Caco-2 (cell line): ENCODE results near the gene MET. TPM values are rescaled to one million over a fixed set of nuclear protein-coding genes. Genes with fewer than 3 reads are reported as not detected.

ENCODE experiments used
- BruUV-seq: library from RNA; stranded (reverse); fragments of 400-500 nt; replicated peaks from 2 replicates; lab custom pipeline; 2021; lab: Mats Ljungman, UMichigan
- CTCF ChIA-PET: fragments of 300-600 bp; sonication (Branson Sonifier 250); formaldehyde crosslinking; loops from one replicate; lab custom pipeline; 2022; ENCODE audit warnings: antibody characterized with exemption; lab: Charles Lee
- POLR2A ChIA-PET: fragments of 300-600 bp; sonication (Branson Sonifier 250); formaldehyde crosslinking; loops from one replicate; lab custom pipeline; 2022; ENCODE audit warnings: antibody characterized with exemption; lab: Charles Lee
- DNase-seq, 2 experiments: peaks; one replicate each; pipeline versions ENCODE4 v3.0.0 to v3.0.0-alpha.2; 2020 to 2022
- H3K27me3 ChIP-seq: replicated peaks from 2 replicates; pipeline ENCODE4 v1.6.0; 2011; ENCODE audit warnings: low read length; ENCODE audit not compliant: control insufficient read depth, insufficient read depth
- H3K36me3 ChIP-seq: 2 replicates; pipeline ENCODE4 v1.5.1; 2011; ENCODE audit warnings: low read length; ENCODE audit not compliant: control insufficient read depth, insufficient read depth
- H3K4me1 ChIP-seq: fragments of 250-450 bp; sonication (Bioruptor Pico); 2 replicates; pipeline ENCODE4 v1.5.1; 2020; ENCODE audit warnings: mild to moderate bottlenecking
- H3K4me3 ChIP-seq: 2 replicates; pipeline ENCODE4 v1.5.1; 2011; ENCODE audit warnings: low read depth, mild to moderate bottlenecking, control low read depth, low read length
- H3K9me3 ChIP-seq: fragments of 250-450 bp; sonication (Bioruptor Pico); 2 replicates; pipeline ENCODE4 v1.5.1; 2020; ENCODE audit warnings: mild to moderate bottlenecking, moderate library complexity
- H3K27ac Mint-ChIP-seq: one replicate; pipeline ENCODE4 v1.8.0; 2022; ENCODE audit warnings: mixed read lengths; ENCODE audit not compliant: unreplicated experiment
- H3K27me3 Mint-ChIP-seq: one replicate; pipeline ENCODE4 v1.8.0; 2022; ENCODE audit warnings: mixed read lengths; ENCODE audit not compliant: insufficient read depth, unreplicated experiment
- H3K36me3 Mint-ChIP-seq: one replicate; pipeline ENCODE4 v1.8.0; 2022; ENCODE audit warnings: mild to moderate bottlenecking, mixed read lengths; ENCODE audit not compliant: insufficient read depth, unreplicated experiment
- H3K4me1 Mint-ChIP-seq: one replicate; pipeline ENCODE4 v1.8.0; 2022; ENCODE audit warnings: low read depth, mixed read lengths; ENCODE audit not compliant: unreplicated experiment
- H3K4me3 Mint-ChIP-seq: one replicate; pipeline ENCODE4 v1.8.0; 2022; ENCODE audit warnings: mild to moderate bottlenecking, moderate library complexity, mixed read lengths; ENCODE audit not compliant: unreplicated experiment
- H3K9me3 Mint-ChIP-seq: one replicate; pipeline ENCODE4 v1.8.0; 2022; ENCODE audit warnings: mixed read lengths; ENCODE audit not compliant: unreplicated experiment
- intact Hi-C: fragments of 100-400 bp; cut with micrococcal nuclease; formaldehyde crosslinking; loops from one replicate; pipeline ENCODE4 v1.10.0; 2022; ENCODE audit not compliant: unreplicated experiment
- total RNA-seq: library from RNA; stranded (reverse); gene quantifications from 2 replicates; pipeline ENCODE4 v1.2.3, GENCODE V29; 2022
- TF ChIP-seq, protein P1 (sequence below), 2 experiments: fragments of 200-600 bp in 1 of 2; IDR thresholded peaks; 1 replicate in 1 of 2; 2 replicates in 1 of 2; pipeline versions ENCODE4 v1.5.1 to v1.8.0; 2011 to 2022; ENCODE audit warnings: antibody characterized with exemption in 1 of 2, control low read depth in 1 of 2, inconsistent platforms in 1 of 2, low read depth in 1 of 2, low read length in 1 of 2, mild to moderate bottlenecking in 1 of 2, moderate library complexity in 1 of 2; ENCODE audit not compliant: insufficient read depth in 1 of 2, severe bottlenecking in 1 of 2, unreplicated experiment in 1 of 2

The MET gene
- total RNA-seq, 1 experiment from 2014 or later, result 82.9 TPM

DNA sequence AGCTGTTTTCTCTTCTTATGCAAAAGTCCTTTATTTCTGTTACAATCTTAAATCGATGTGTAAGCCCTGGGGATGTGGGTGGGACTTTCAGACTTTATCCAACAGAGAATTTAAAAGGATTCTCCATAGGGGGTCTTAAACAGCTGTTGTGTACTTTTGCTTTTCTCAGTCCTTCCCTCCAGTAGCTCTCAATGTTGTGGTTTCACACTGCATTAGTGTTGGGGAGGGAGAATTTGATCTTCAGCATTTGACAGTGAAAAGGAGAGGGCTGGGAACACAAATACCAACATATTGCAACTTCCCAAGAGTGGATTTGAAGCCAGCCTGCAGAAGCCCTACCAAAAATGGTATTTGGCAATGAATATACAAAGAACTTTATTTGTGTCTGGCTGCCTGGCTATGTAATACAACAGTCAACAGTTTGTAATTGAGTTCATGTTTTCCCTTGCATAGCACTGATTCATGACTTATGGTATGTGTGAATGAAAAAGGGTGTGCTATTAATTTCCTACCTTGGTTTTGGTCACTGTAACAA lies 110.2 kb downstream of the MET start:
- CTCF ChIA-PET, result no interaction called here
- Mint-ChIP-seq H3K4me1 (peaks cover 26% of the 10 kb centered on the region), H3K36me3 (peaks cover 35% of the 10 kb centered on the region), H3K27ac (no peak overlapping the region), H3K27me3 (no peaks in the 10 kb centered on the region), H3K4me3 (no peak overlapping the region), H3K9me3 (no peaks in the 10 kb centered on the region)
- peaks cover 60% of the 10 kb centered on the region for H3K4me1 ChIP-seq
- no peak for DNase-seq
- no TSS peak for BruUV-seq
- no peaks in the 10 kb centered on the region for H3K9me3 ChIP-seq
- POLR2A ChIA-PET, result no interaction called here
- intact Hi-C loops, result no loop called here
- no peak overlapping the region for H3K4me3 ChIP-seq
- H3K27me3 ChIP-seq, result no peaks in the 10 kb centered on the region
- H3K36me3 ChIP-seq, result peaks cover 10% of the 10 kb centered on the region
- TF ChIP-seq, protein P1, sequence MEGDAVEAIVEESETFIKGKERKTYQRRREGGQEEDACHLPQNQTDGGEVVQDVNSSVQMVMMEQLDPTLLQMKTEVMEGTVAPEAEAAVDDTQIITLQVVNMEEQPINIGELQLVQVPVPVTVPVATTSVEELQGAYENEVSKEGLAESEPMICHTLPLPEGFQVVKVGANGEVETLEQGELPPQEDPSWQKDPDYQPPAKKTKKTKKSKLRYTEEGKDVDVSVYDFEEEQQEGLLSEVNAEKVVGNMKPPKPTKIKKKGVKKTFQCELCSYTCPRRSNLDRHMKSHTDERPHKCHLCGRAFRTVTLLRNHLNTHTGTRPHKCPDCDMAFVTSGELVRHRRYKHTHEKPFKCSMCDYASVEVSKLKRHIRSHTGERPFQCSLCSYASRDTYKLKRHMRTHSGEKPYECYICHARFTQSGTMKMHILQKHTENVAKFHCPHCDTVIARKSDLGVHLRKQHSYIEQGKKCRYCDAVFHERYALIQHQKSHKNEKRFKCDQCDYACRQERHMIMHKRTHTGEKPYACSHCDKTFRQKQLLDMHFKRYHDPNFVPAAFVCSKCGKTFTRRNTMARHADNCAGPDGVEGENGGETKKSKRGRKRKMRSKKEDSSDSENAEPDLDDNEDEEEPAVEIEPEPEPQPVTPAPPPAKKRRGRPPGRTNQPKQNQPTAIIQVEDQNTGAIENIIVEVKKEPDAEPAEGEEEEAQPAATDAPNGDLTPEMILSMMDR (IDR thresholded peaks at IDR 0.05; ENCODE audit: insufficient read depth in 1 of 2, low read depth in 1 of 2, low read length in 1 of 2, severe bottlenecking in 1 of 2, unreplicated experiment in 1 of 2), result no peak

- H3K4me1 ChIP-seq, result peaks cover 52% of the 10 kb centered on the region
These were observed 111.8 kb downstream of the MET start for GRCh38 chr7:116783666-116784318.

DNA sequence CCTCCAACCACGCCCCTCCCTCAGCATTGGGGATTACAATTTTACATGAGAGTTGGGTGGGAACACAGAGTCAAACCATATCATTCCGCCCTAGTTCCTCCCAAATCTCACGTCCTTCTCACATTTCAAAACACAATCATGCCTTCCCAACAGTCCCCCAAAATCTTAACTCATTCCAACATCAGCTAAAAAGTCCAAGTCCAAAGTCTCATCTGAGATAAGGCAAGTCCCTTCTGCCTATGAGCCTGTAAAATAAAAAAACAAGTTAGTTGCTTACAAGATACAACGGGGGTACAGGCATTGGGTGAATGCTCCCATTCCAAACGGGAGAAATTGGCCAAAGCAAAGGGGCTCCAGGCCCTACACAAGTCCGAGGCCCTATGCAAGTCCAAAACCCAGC lies 112.7 kb downstream of the MET start:
- no peak for DNase-seq
- ChIA-PET CTCF (no interaction called here), POLR2A (no interaction called here)
- no TSS peak for BruUV-seq
- Histone ChIP-seq H3K9me3 (no peaks in the 10 kb centered on the region), H3K27me3 (no peaks in the 10 kb centered on the region), H3K4me1 (peaks cover 48% of the 10 kb centered on the region), H3K36me3 (peaks cover 8% of the 10 kb centered on the region), H3K4me3 (no peak overlapping the region)
- Mint-ChIP-seq H3K4me1 (peaks cover 24% of the 10 kb centered on the region), H3K36me3 (peaks cover 25% of the 10 kb centered on the region), H3K27ac (no peak overlapping the region), H3K4me3 (no peak overlapping the region), H3K27me3 (no peaks in the 10 kb centered on the region), H3K9me3 (no peaks in the 10 kb centered on the region)
- TF ChIP-seq, protein P1 (IDR thresholded peaks at IDR 0.05; ENCODE audit: insufficient read depth in 1 of 2, low read depth in 1 of 2, low read length in 1 of 2, severe bottlenecking in 1 of 2, unreplicated experiment in 1 of 2), result no peak
- intact Hi-C loops, result loop anchor here (5.0 kb wide), 1 partner anchor 192 kb away; no protein-coding TSS in a partner anchor

More at GRCh38 chr7:116783666-116784318, 111.8 kb downstream of the MET start:
- Histone ChIP-seq H3K9me3 (no peaks in the 10 kb centered on the region), H3K27me3 (no peaks in the 10 kb centered on the region), H3K36me3 (peaks cover 8% of the 10 kb centered on the region), H3K4me3 (no peak overlapping the region)
- intact Hi-C loops, result no loop called here
- no TSS peak for BruUV-seq
- POLR2A ChIA-PET, result no interaction called here
- Mint-ChIP-seq H3K27me3 (no peaks in the 10 kb centered on the region), H3K36me3 (peaks cover 24% of the 10 kb centered on the region), H3K27ac (peak overlapping the region; percentile 31), H3K4me1 (peaks cover 27% of the 10 kb centered on the region), H3K4me3 (no peak overlapping the region), H3K9me3 (no peaks in the 10 kb centered on the region)
- TF ChIP-seq, protein P1 (IDR thresholded peaks at IDR 0.05; ENCODE audit: insufficient read depth in 1 of 2, low read depth in 1 of 2, low read length in 1 of 2, severe bottlenecking in 1 of 2, unreplicated experiment in 1 of 2), result no peak
- DNase-seq, result peak in 1 of 2 experiments; percentile 62
- CTCF ChIA-PET, result no interaction called here
